Natural killer cell treated with Interleukin-12 subunit alpha and Interleukin-12 subunit beta and Interleukin-15 and Interleukin-18, amount 100 ng/mL, for 72 hours (primary cell): ENCODE measurements around the gene PHTF2. TPM values are rescaled to one million over a fixed set of nuclear protein-coding genes. Genes with fewer than 3 reads are reported as not detected.

Experiments used
- ATAC-seq, 2 donors: fragments of 150-1000 bp; cut with Tn5 transposase in 1 of 2; sonication (Bioruptor Pico), chemical (Tn5 transposase) in 1 of 2; 2 replicates each; pipeline ENCODE4 v1.10.0; 2021
- DNase-seq: peaks from one replicate; pipeline ENCODE4 v3.0.0; 2022; ENCODE audit warnings: low spot score
- H3K27ac Mint-ChIP-seq, 2 donors: 1 replicate in 1 of 2; 2 replicates in 1 of 2; pipeline ENCODE4 v1.8.0; 2022; ENCODE audit warnings: mixed read lengths in 2 of 2, mild to moderate bottlenecking in 1 of 2, moderate library complexity in 1 of 2
- H3K27me3 Mint-ChIP-seq, 2 donors: 1 replicate in 1 of 2; 2 replicates in 1 of 2; pipeline ENCODE4 v1.8.0; 2022; ENCODE audit warnings: mixed read lengths in 2 of 2
- H3K36me3 Mint-ChIP-seq: one replicate; pipeline ENCODE4 v1.8.0; 2022; ENCODE audit warnings: mixed read lengths
- H3K4me1 Mint-ChIP-seq, 2 donors: 1 replicate in 1 of 2; 2 replicates in 1 of 2; pipeline ENCODE4 v1.8.0; 2022; ENCODE audit warnings: low read depth in 2 of 2, mixed read lengths in 2 of 2, mild to moderate bottlenecking in 1 of 2
- H3K4me3 Mint-ChIP-seq: one replicate; pipeline ENCODE4 v1.8.0; 2022; ENCODE audit warnings: mixed read lengths
- H3K9me3 Mint-ChIP-seq: 2 replicates; pipeline ENCODE4 v1.8.0; 2022; ENCODE audit warnings: mixed read lengths
- total RNA-seq, 2 donors: library from RNA; stranded (reverse); gene quantifications; one replicate each; pipeline ENCODE4 v1.2.3, GENCODE V29; 2022

Gene PHTF2
- total RNA-seq: 10 to 100 TPM; 21.8 to 33.7 TPM

- Mint-ChIP-seq H3K4me1 (peaks cover 42 to 58% of the 10 kb centered on the region in 2 donors), H3K36me3 (no peaks in the 10 kb centered on the region)
- peak; percentile 96 to 97 for ATAC-seq
These were observed at the start of gene PHTF2, which contains the start of gene TMEM60 for GRCh38 chr7:77798394-77799077. PHTF2 (plus strand) TSS chr7:77798773. TMEM60 (minus strand) TSS chr7:77798434; CDS start chr7:77794373, 4,061 bp downstream.

DNA sequence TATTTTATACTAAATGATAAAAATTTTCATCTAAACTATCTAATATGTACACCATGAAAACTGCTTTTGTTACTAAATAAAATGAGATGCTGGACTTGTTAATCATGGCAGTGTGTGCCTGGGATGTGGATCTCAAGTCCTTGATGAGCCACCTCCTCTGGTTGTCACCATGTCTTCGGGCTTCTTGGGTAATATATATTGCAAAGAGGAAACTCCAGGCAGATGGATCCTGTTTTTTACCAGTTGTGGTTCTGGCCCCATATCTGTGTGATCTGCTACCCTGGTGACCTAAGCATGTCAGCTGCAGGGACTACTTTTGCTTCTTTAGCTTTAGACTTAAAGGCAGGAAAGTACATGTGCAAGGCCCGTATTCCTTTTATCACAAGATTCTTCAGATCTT is 46.6 kb upstream of the PHTF2 start:
- Mint-ChIP-seq H3K27me3 (no peaks in the 10 kb centered on the region), H3K9me3 (no peaks in the 10 kb centered on the region), H3K4me3 (no peak overlapping the region), H3K4me1 (peaks cover 20 to 37% of the 10 kb centered on the region in 2 donors), H3K36me3 (peaks cover 5% of the 10 kb centered on the region), H3K27ac (no peak overlapping the region)
- no peak for DNase-seq
- ATAC-seq: peak in 1 of 2 donors; percentile 54

More at GRCh38 chr7:77798394-77799077, at the start of gene PHTF2, which contains the start of gene TMEM60:
- Mint-ChIP-seq H3K9me3 (no peaks in the 10 kb centered on the region), H3K27me3 (no peaks in the 10 kb centered on the region), H3K27ac (peak within 1 kb of the TSS; percentile 90 to 93), H3K4me3 (peak within 1 kb of the TSS; percentile 92)
- peak; percentile 96 for DNase-seq

DNA sequence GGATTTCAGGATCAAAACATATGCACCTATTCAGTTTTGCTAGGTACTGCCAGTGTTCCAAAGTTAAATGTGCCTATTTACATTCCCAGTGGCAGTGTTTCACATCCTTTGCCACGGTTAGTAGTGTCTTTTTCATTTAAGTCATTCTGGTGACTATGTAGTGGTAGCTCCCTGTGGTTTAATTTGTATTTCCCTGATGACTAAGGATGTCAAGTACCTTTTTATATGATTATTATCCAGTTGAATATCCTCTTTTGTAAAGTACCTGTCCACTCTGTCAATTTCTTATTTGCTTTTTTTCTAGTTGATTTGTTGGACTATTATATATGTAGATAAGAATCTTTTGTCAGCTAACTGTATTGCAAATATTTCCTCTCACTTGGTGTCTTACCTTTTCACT is 45.4 kb upstream of the PHTF2 start:
- Mint-ChIP-seq H3K36me3 (peaks cover 5% of the 10 kb centered on the region), H3K27me3 (no peaks in the 10 kb centered on the region), H3K9me3 (no peaks in the 10 kb centered on the region), H3K27ac (no peak overlapping the region), H3K4me1 (peaks cover 22 to 32% of the 10 kb centered on the region in 2 donors), H3K4me3 (no peak overlapping the region)
- DNase-seq (no peak), ATAC-seq (no peak)

DNA sequence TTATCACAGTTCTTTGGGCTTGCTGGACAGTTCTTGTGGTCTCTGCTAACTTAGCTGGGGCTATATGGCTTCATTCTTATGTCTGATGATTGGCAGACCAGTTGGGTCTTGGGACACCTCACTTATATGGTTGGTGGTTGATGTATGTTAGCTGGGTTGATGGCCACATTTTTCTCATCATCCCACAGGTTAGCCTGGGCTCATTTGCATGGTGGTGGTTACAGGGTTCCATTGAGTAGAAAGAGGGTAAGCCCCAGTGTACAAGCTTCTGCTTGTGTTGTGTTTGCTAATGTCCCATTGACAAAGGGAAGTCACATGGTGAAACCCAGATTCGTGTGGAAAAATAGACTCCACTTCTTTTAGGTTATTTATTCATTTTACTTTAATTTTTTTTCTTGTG is 41.0 kb upstream of the PHTF2 start:
- no peaks in the 10 kb centered on the region for H3K36me3 Mint-ChIP-seq
- no peak overlapping the region for H3K4me3 Mint-ChIP-seq
- ATAC-seq (peak; percentile 91 to 96), DNase-seq (peak; percentile 60)
- no peaks in the 10 kb centered on the region for H3K9me3 Mint-ChIP-seq
- no peaks in the 10 kb centered on the region for H3K27me3 Mint-ChIP-seq
- peaks cover 21 to 25% of the 10 kb centered on the region in 2 donors for H3K4me1 Mint-ChIP-seq
- H3K27ac Mint-ChIP-seq: peak overlapping the region in 1 of 2 donors; percentile 47

- peak; percentile 78 for DNase-seq
- H3K4me1 Mint-ChIP-seq: peaks cover 22% of the 10 kb centered on the region in 2 donors
- H3K27me3 Mint-ChIP-seq: no peaks in the 10 kb centered on the region
- no peaks in the 10 kb centered on the region for H3K9me3 Mint-ChIP-seq
- peak overlapping the region in 1 of 2 donors; percentile 23 for H3K27ac Mint-ChIP-seq
- no peak overlapping the region for H3K4me3 Mint-ChIP-seq
- ATAC-seq: no peak
- H3K36me3 Mint-ChIP-seq: no peaks in the 10 kb centered on the region
These were observed 39.2 kb upstream of the PHTF2 start for GRCh38 chr7:77759294-77759889.

DNA sequence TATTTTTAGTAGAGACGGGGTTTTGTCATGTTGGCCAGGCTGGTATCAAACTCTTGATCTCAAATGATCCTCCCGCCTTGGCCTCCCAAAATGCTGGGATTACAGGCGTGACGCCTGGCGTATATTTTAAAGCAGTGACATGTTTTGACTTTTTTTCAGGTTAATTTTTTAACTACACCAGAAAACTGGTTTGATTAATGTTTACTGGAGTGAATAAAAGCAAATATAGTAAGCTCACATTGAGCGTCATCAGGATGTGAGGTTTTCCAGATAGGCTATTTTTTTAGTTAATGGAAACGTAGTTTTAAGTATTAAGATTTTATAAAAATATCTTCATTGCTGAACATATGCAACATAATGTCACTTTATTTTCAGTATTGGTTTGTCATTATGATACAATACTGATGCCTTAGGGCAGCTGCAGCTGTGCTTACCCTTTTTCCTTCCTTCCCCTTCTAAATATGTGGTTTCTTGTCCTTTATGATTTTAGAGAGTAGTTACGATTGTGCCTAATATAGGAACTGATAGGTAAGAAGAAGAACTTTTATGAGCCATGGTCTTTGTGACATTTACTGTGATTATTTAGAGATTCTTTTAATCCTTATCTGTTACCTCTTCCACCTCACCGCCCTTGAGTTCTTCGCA is 37.6 kb upstream of the PHTF2 start:
- no peaks in the 10 kb centered on the region for H3K27me3 Mint-ChIP-seq
- peaks cover 22 to 24% of the 10 kb centered on the region in 2 donors for H3K4me1 Mint-ChIP-seq
- no peaks in the 10 kb centered on the region for H3K9me3 Mint-ChIP-seq
- ATAC-seq: no peak
- no peak overlapping the region for H3K4me3 Mint-ChIP-seq
- no peak overlapping the region for H3K27ac Mint-ChIP-seq
- no peak for DNase-seq
- no peaks in the 10 kb centered on the region for H3K36me3 Mint-ChIP-seq

- H3K27me3 Mint-ChIP-seq: no peaks in the 10 kb centered on the region
- H3K27ac Mint-ChIP-seq: peak overlapping the region in 1 of 2 donors; percentile 54
- H3K36me3 Mint-ChIP-seq: no peaks in the 10 kb centered on the region
- DNase-seq (no peak), ATAC-seq (no peak)
- peaks cover 13 to 17% of the 10 kb centered on the region in 2 donors for H3K4me1 Mint-ChIP-seq
- no peaks in the 10 kb centered on the region for H3K9me3 Mint-ChIP-seq
- no peak overlapping the region for H3K4me3 Mint-ChIP-seq
These were observed 33.1 kb upstream of the PHTF2 start for GRCh38 chr7:77765481-77765880.

DNA sequence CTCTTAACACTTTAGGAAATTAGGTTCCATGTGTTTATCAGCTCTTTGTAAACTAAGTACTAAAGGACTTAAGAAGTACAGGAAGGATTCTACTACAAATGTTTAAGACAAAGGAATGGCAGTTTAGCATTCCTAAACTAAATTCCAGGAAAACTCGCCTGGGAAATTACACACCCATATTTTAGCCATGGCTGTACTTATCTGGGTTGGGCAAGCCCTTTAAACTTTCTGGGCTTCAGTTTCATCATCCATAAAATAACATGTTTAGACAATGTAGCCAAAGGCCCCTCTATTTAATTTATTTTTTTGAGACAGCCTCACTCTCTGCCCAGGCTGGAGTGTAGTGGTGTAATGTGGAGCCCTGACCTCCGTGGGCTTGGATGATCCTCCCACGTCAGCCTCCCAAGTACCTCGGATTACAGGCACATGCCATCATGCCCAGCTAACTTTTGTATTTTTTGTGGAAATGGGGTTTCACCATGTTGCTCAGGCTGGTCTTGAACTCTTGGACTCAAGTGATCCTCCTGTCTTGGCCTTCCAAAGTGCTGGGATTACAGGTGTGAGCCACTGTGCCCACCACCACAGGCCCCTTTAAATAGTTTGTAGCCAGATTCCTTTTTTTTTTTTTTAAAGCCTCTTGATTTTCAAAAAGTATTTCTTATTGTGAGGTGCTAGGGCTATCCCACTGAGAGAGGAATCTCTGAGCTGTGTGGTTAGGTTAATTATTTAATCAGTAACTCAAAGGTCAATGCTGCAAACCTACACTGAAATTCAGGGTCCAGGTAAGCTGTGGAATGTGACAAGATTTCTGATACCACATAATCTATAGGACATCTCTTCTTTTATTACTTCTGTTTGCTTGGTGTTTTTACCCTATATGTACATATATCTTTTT is 32.4 kb upstream of the PHTF2 start:
- no peaks in the 10 kb centered on the region for H3K36me3 Mint-ChIP-seq
- no peak overlapping the region for H3K4me3 Mint-ChIP-seq
- peaks cover 15 to 22% of the 10 kb centered on the region in 2 donors for H3K4me1 Mint-ChIP-seq
- H3K9me3 Mint-ChIP-seq: no peaks in the 10 kb centered on the region
- ATAC-seq: no peak
- H3K27ac Mint-ChIP-seq: peak overlapping the region in 1 of 2 donors; percentile 54
- no peak for DNase-seq
- H3K27me3 Mint-ChIP-seq: no peaks in the 10 kb centered on the region

DNA sequence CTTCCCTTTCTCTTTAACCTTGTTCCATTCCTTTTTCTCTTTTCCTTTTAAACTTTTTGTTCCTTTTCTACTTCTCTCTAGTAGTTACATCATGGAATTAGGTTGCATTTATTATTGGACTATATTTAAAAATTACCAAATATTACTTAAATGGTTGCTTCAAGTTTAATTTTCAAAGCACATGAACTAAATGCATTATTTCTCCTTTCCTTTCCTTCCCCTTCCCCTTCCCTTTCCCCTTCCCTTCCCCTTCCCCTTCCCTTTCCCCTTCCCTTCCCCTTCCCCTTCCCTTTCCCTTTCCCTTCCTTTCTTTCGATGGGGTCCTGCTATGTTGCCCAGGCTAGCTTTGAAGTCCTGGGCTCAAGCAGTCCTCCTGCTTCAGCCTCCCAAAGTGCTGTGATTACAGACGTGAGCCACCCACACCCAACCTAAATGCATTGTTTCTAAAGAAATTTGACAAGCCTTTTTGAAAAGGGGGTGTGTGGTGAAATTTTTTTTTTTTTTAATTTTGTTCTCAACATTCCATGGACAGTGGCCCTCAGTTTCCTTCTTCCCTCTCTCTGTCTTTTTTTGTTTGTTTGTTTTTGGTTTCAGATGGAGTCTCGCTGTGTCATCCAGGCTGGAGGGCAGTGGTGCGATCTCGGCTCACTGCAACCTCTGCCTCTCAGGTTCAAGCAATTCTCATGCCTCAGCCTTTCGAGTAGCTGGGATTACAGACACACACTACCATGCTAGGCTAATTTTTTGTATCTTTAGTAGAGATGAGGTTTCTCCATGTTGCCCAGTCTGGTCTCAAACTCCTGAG is 31.6 kb upstream of the PHTF2 start:
- no peaks in the 10 kb centered on the region for H3K36me3 Mint-ChIP-seq
- no peak overlapping the region for H3K27ac Mint-ChIP-seq
- no peak overlapping the region for H3K4me3 Mint-ChIP-seq
- H3K27me3 Mint-ChIP-seq: no peaks in the 10 kb centered on the region
- ATAC-seq (no peak), DNase-seq (no peak)
- no peaks in the 10 kb centered on the region for H3K9me3 Mint-ChIP-seq
- H3K4me1 Mint-ChIP-seq: peaks cover 17 to 24% of the 10 kb centered on the region in 2 donors

DNA sequence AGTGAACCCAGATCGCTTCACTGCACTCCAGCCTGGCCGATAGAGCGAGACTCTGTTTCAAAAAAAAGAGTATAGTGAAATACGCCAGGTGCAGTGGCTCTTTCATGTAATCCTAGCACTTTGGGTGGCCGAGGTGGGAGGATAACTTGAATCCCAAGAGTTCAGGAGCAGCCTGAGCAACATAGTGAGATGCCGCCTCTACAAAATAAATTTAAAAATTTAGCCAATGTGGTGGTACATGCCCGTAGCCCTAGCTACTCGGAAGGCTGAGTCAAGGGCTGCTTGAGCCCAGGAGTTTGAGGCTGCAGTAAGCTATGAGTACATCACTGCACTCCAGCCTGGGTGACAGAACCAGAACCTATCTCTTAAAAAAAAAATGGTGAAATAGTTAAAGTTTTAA is 28.3 kb upstream of the PHTF2 start:
- Mint-ChIP-seq H3K36me3 (no peaks in the 10 kb centered on the region), H3K4me3 (no peak overlapping the region), H3K4me1 (peaks cover 12 to 19% of the 10 kb centered on the region in 2 donors), H3K9me3 (no peaks in the 10 kb centered on the region), H3K27ac (no peak overlapping the region), H3K27me3 (no peaks in the 10 kb centered on the region)
- no peak for ATAC-seq
- no peak for DNase-seq

- peak overlapping the region in 1 of 2 donors; percentile 0 for H3K27ac Mint-ChIP-seq
- peaks cover 9% of the 10 kb centered on the region for H3K36me3 Mint-ChIP-seq
- H3K4me1 Mint-ChIP-seq: peaks cover 9 to 23% of the 10 kb centered on the region in 2 donors
- no peak overlapping the region for H3K4me3 Mint-ChIP-seq
- no peak for ATAC-seq
- no peak for DNase-seq
- no peaks in the 10 kb centered on the region for H3K27me3 Mint-ChIP-seq
- no peaks in the 10 kb centered on the region for H3K9me3 Mint-ChIP-seq
These were observed 26.7 kb upstream of the PHTF2 start for GRCh38 chr7:77771901-77772300.

DNA sequence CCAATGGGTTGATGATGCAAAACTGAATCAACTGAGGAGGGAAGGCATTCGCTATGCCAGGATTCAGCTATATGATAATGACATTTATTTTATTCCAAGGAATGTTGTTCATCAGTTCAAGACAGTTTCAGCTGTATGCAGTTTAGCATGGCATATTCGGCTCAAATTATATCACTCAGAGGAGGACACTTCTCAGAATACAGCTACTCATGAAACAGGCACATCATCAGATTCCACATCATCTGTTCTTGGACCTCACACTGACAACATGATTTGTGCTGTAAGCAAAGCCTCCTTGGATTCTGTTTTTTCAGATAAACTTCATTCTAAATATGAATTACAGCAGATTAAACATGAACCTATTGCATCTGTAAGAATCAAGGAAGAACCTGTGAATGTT is 20.0 kb upstream of the PHTF2 start:
- Mint-ChIP-seq H3K27me3 (no peaks in the 10 kb centered on the region), H3K27ac (no peak overlapping the region), H3K36me3 (peaks cover 17% of the 10 kb centered on the region), H3K4me3 (no peak overlapping the region), H3K4me1 (peaks cover 6 to 11% of the 10 kb centered on the region in 2 donors), H3K9me3 (no peaks in the 10 kb centered on the region)
- DNase-seq (no peak), ATAC-seq (no peak)

- DNase-seq: no peak
- H3K4me1 Mint-ChIP-seq: peaks cover 5 to 6% of the 10 kb centered on the region in 2 donors
- no peak overlapping the region for H3K27ac Mint-ChIP-seq
- no peaks in the 10 kb centered on the region for H3K9me3 Mint-ChIP-seq
- no peak overlapping the region for H3K4me3 Mint-ChIP-seq
- H3K36me3 Mint-ChIP-seq: peaks cover 14% of the 10 kb centered on the region
- no peak for ATAC-seq
- no peaks in the 10 kb centered on the region for H3K27me3 Mint-ChIP-seq
These were observed 16.2 kb upstream of the PHTF2 start for GRCh38 chr7:77782383-77782782.
